MM.1S (cell line): ENCODE data around the gene NPC1.

Source experiments
- EZH2phosphoT487 ChIP-seq: fragments of 300-600 bp; sonication (generic); IDR thresholded peaks from 2 replicates; pipeline ENCODE4 v1.6.1; 2018; ENCODE audit warnings: antibody characterized with exemption, low read length
- TF ChIP-seq, protein P1 (sequence below): fragments of 300-600 bp; sonication (generic); IDR thresholded peaks from 2 replicates; pipeline ENCODE4 v1.5.1; 2016; ENCODE audit warnings: antibody characterized with exemption, low read length, mixed read lengths

DNA sequence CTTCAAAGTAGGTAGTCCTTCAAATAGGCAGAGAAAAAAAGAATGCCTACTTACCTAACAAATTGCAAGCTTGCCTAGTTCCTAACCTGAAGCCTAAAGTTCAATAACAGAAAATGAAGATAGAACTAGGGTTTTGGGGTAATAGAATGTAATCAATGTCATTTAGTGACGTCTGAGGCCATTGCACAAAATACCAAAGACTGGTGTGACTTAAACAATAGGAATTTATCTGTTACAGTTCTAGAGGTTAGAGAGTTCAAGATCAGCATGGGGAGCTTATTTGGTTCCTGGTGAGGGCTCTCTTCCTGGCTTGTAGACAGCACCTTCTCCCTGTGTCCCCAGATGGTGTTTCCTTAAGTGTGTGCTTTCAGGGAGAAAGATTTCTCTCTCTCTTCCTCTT, 4.7 kb upstream of the NPC1 start:
- TF ChIP-seq EZH2phosphoT487: no peak
- TF ChIP-seq, protein P1, sequence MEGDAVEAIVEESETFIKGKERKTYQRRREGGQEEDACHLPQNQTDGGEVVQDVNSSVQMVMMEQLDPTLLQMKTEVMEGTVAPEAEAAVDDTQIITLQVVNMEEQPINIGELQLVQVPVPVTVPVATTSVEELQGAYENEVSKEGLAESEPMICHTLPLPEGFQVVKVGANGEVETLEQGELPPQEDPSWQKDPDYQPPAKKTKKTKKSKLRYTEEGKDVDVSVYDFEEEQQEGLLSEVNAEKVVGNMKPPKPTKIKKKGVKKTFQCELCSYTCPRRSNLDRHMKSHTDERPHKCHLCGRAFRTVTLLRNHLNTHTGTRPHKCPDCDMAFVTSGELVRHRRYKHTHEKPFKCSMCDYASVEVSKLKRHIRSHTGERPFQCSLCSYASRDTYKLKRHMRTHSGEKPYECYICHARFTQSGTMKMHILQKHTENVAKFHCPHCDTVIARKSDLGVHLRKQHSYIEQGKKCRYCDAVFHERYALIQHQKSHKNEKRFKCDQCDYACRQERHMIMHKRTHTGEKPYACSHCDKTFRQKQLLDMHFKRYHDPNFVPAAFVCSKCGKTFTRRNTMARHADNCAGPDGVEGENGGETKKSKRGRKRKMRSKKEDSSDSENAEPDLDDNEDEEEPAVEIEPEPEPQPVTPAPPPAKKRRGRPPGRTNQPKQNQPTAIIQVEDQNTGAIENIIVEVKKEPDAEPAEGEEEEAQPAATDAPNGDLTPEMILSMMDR: no peak
